DMS79 (cell line): ENCODE measurements around the gene ACTR1A.
"Not testable (repeated sequence)": the region's sequence is repeated elsewhere in the genome, so short reads cannot be mapped to it uniquely, and the experiment has no call there.

ENCODE experiments used
- DNase-seq: peaks from one replicate; lab custom pipeline; 2025; lab: John Stamatoyannopoulos, UW

ACTR1A gene

DNA sequence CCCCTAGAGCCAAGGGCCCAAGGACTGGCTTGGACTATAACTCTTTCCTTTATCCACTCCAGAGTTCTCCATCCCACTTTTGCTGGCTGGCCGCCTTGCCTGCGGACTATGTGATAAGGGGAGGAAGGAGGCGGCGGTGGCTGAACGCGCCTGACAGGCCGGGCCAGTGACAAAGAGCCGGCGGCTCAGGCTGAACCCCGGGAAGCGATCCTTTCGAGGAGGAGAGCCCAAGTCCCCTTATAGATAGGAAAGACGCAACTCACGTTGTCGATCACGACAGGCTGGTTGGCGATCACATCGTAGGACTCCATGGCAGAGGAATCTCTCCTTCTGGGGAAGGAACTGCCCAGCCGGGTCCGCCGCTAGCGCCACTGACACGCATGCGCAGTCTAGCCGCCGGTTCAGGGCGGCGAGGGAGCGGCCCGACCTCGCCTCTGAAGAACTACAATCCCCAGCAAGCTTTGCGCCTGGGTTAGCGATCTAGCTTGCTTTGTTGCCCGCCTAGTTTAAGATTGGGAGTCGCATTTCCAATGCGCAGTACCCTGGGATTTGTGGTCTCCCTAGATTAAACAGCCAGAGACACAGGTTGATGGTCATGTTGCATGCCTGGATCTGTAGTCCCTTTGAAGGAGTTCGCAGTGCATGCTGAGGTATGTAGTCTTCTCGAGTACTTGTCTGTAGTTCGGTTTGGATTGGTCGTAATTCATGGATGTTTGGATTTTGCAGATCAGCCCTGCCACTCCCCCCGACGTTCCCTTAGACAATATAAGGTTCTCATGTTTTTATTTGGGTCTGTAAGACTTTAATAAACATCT, at the start of gene ACTR1A:
ACTR1A (minus strand) TSS at position 376 of the 815 bp plus-strand sequence; CDS start at position 311, 65 bp downstream.
- DNase-seq, result peak; percentile 94

DNA sequence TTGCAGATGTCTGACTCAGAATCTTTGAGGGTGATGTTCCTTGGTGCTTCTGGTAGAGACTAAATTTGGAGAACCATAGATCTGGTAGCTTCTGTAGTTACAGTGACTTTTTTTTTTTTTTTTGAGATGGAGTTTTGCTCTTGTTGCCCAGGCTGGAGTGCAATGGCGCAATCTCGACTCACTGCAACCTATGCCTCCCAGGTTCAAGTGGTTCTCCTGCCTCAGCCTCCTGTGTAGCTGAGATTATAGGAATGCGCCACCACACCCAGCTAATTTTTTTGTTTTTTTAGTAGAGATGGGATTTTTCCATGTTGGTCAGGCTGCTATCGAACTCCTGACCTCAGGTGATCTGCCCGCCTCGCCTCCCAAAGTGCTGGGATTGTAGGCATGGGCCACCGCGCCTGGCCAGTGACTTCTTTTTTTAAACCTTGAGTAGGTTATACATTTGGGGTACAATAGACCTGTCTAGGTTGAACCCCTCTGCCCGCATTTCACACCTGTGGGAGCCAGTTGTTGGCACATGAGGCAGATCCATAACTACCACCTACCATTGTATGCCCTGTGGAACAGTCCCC, 48.2 kb upstream of the ACTR1A start:
- DNase-seq, result no peak

DNA sequence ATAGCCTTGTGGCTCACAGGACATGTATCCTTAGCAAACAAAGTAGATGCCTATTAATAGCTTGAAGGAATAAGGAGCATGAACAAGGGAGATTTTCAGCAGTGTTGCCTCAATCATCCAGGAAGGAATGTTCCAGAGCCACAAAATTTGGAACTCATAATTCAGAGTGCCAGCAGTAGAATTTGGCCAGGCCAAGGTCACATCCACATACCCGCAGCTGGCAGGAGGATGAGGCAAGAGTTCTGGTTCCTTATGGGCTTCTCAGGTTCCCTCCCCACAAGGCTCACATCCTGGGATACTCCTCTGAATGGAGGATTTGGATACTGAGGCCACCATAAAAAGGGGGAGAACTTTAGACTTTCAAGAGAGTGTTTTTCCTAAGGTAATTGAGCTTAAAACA, 47.0 kb upstream of the ACTR1A start:
- DNase-seq, result no peak

DNA sequence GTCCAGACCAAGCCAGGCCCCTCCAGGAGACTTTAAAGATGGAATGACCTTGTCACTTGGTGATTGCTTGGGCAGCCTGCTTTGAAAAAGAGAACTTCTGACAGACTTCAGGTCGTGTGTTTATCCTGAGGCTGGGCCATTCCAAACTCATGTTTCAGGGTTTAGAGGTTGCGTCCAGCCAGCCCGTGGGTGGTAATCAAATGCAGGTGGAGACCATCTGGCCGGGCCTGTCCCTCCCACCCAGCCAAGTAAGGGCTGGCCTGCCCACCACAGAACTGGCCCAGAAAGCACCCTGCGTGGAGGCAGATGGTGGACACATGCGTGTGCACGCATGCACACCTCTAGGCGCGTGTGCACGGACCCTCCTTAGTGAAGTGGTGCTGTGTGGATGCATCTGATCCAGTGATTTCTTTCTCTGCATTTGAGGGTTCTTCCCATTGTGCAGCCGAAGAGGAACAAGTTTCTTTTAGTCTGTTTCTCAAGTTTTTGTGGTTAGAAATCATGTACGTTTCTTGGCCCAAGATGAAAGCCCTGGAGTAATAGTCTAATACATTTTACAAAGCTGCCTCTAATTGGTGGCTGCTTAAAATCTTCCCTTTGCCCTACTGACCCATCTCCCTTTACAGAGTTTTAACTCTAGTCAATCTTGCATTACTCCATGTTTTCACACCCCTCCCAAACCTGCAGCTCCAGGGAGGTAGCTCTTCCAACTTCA, 44.3 kb upstream of the ACTR1A start:
- no peak for DNase-seq

DNA sequence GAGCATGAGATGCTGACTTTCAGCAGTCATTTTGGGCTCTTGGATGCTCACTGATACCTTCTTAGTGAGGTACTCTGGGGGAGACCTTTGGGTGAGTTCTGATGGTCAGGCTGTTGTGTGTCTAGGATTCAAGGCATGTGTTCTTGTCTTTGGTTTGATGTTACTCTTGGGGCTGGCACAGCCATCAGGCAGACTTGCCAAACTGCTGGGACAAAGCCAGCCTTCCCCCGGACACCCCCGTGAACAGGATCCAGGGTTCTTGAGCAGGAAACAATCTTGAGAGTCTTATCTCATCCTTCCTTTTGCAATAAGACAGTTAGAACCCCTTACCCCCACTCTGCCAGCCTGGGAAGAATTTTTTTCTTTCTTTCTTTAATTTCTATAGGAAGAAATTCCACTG, 43.5 kb upstream of the ACTR1A start:
- no peak for DNase-seq

DNA sequence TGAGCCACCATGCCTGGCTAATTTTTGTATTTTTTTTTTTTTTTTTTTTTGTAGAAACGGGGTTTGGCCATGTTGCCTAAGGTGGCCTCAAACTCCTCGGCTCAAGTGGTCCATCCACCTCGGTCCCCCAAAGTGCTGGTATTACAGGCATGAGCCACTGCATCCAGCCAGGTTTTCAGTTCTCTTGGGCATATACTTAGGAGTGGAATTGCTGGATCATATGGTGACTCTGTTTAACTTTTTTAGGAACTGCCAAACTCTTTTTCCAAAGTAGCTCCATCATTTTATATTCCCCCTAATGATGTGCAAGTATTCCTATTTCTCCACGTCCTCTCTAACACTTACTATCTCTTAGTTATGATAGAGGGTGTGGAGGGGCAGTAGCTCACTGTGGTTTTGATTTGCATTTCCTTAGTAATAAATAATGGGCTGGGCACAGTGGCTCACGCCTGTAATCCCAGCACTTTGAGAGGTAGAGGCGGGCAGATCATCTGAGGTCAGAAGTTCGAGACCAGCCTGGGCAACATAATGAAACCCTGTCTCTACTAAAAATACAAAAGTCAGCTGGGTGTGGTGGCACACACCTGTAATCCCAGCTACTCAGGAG, 42.9 kb upstream of the ACTR1A start:
- DNase-seq, result no peak

DNA sequence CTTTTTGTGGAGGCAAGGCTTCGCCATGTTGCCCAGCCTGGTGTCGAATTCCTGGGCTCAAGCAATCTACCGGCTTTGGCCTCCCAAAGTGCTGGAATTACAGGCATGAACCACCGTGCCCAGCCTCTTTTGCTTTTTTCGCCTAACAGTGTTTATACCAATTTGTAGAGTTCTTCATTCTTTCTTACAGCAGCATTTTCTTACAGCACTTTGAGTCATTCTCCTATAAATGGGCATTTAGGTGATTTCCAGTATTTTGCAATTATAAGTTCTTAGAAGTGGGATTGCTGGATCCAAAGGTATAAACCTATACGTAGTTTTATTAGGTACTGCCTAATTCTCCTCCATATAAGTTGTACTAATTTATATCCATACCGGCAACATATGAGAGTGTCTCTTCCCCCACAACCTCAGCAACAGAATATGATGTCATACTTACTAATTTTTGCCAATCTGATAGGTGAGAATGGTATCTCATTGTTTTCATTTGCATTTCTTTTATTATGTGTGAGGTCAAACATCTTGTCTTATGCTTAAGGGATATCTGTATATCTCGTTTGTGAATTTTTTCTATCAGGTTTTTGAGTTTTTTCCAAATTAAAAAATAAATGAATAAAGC, 40.4 kb upstream of the ACTR1A start:
- DNase-seq, result no peak

DNA sequence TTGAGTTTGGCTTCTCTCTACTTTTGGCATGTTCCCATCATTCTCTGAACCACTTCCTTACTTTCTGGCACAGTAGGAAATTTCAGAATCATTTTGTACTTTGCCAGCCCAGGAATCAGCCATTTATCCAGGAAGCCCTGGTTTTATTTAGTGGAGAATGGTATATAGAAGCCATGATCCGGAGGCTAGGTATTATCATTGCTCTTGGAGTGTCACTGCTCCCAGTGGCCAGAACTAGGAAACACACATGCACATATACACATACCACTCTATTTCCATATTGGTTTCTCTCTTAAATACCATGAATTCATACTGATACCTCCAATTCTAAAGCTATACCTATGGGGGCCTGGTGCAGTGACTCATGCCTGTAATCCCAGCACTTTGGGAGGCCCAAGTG, 37.5 kb upstream of the ACTR1A start:
- DNase-seq, result no peak

DNA sequence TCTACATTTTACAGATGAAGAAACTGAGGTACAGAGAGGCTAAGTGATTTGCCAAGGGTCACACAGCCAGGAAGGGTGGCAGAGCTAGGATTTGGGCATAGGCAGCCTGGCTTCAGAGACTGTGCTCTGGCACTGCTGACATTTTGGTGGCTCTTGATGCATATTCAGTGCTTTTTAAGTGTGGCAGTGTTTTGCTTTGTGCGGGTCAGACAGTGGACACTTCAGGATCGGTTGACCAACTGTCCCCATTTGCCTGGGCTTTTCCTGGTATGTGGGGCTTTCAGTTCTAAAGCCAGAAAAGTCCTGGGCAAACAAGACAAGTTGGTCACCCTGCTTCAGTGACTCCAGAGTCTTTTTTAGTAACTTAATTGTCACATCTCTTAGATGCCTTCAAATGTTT, 36.3 kb upstream of the ACTR1A start:
- no peak for DNase-seq

DNA sequence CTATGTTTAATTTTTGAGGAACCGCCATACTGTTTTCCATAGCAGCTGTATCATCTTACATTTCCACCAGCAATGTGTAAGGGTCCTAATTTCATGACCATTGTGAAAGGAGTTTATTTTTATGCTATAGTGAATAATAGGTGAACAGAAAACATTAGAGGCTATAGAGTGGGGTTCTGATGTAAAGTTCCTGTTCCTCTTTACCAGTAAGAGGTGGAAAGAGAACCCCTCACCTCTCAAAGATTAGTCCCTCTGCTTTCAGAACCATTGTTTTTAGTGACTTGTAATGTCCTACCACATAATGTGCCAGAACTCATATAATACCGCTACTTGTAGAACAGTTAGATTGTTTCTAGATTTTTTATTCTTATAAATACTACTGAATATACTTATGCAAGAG, 35.4 kb upstream of the ACTR1A start:
- DNase-seq, result no peak

DNA sequence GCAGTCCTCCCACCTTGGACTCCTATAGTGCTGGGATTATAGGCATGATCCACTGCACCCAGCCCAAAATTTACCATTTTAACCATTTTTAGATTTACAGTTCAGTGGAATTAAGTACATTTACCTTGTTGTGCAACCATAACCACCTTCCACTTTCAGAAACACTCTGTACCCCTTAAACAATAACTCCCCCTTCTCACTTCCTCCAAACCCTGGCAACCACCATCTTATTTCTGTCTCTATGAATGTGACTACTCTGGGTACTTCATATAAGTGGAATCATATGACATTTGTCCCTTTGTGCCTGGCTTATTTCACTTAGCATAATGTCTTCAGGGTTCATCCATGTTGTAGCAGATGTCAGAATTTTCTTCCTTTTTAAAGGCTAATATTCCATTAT, 34.9 kb upstream of the ACTR1A start:
- no peak for DNase-seq

DNA sequence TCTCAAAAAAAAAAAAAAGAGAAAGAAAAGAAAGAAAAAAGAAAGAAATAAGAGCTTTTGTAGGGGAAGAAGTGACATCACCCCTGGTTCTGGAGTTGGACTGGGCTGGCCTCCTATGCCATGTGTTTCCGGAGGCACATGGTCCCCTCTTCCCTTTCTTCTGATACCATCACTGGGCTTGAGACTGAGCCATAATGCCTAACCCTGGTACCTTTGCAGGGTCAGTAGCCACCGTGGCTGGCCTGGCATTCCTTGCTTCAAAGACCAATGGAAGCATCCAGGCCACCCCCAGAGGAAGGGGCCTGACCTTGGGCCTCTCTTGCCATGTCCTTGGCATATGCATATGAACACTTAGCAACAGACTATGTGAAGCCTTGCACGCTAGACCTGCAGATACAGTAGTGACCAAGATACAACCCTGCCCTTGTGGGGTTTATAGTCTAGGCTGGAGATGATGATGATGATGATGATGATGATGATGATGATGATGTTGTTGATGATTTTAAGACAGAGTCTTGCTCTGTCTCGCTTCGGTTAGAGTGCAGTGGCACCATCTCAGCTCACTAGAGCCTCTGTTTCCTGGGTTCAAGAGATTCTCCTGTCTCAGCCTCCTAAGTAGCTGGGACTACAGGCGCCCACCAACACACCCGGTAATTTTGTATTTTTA, 33.1 kb upstream of the ACTR1A start:
- no peak for DNase-seq

DNA sequence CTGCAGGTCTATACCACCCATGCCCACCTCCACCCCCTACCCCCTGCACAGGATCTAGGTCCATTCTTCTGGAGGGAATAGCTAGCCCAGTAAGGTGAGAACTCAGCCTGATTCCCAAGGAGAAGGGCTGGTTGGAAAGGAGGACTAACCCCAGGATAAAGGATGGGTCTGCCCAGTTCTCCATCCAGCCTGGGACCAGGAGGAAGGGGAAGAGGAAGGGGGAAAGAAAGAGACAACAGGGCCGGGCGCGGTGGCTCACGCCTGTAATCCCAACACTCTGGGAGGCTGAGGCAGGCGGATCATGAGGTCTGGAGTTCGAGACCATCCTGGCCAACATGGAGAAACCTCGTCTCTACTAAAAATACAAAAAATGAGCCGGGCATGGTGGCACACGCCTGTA, 32.5 kb upstream of the ACTR1A start:
- not testable (repeated sequence) for DNase-seq

DNA sequence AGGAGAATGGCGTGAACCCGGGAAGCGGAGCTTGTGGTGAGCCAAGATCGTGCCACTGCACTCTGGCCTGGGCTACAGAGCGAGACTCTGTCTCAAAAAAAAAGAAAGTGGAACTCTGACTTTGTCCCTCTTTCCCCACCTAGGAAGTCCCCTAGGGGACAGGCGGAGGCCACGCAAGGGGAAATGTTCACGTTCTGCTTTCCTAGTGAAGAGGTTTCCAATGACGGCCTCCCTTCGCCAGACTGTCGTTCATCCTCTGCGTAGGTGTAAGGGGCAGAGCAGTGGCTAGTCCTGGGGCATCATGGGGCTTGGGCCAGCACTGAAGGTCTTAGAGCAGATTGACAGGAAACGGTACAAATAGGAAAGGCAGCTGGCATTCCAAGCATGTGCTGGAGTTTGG, 31.8 kb upstream of the ACTR1A start:
- no peak for DNase-seq

DNA sequence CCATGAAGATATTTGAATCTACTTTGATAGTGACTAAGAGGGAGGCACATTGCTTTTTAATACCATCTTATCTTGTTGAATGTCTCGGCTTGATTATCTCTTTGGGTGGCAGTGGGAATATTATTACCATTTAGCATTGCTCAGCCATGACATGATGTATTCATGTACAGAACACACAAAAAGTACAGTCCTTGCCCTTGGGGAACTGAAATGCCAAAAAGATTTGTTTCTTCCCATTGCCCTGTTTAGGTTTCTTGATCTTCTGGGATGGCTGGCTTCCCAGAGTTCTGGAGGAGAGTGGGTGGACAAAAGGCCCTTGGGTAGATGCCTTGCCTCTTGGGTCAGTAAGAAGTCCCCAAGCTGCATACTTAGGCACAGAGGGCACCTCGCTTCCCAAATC, 25.0 kb upstream of the ACTR1A start:
- no peak for DNase-seq

DNA sequence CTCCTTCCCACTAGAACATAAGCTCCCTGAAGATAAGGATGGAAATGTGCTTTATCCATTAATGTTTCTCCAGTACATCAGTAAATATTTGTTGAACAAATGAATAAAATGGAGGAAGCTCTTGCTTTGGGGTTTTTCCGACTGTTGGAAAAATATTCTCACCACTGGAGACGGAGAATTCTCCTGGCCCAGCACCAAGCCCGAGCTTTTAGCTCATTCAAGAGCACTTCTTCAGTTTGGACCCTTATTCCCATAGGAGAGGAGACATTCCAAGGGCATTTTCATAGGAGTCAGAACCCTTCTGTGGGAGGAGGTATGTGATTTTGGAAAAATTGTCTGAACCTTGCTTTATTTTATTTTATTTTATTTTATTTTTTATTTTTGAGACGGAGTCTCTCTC, 22.2 kb upstream of the ACTR1A start:
- DNase-seq, result no peak

DNA sequence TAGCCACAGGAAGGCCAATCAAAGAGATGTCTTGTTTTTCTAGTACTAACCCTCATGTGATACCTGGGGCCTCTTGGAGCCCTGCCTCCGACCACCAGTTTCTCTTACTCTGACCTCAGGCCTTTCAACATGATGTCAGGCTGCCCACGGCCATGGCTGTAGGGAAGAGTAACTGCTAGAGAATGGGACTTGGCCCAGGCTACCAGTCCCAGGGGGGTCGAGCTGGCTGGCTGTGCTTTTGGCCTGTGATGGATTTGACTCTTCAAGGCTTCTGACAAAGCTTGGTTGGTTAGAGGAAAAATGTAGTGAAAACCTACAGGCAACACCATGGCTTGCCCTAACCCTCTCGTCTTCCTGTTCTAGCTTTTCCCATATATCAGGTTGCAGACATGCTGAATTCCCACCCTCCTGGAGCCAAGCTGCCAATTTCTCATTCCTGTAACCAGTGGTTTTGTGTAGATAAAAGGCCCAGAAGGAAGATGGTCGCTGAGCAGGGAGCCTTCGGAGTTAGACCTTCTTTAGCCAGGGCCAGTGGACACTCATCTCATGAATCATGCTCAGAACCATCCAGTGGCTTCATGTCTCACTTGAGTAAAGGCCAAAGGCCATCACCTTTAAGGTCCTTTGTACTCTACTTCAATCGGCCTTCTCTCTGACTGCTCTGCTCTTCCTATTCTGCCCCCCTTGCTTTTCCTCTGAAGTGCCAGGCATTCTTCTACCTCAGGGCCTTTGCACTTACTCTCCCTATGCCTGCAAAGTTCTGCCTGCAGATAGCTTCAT, 20.9 kb upstream of the ACTR1A start:
- no peak for DNase-seq

DNA sequence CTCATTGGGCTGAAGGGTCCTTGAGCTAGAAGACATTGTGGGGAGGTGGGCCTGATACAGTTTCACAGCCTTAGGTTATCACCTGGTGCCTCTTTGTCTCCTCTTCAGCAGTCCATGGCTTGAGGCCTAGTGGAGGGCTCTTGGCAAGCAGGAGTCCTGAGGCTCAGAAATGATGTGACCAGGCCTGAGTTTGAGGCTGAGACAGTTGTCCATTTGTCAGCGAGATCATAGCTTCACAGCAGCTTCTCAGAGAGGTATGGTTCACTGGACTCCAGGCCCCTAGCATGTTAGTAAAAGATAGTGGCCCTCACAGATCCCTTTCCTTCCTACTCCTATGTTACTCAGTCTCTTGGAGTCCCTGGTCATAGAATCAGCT, 20.4 kb upstream of the ACTR1A start:
- no peak for DNase-seq

DNA sequence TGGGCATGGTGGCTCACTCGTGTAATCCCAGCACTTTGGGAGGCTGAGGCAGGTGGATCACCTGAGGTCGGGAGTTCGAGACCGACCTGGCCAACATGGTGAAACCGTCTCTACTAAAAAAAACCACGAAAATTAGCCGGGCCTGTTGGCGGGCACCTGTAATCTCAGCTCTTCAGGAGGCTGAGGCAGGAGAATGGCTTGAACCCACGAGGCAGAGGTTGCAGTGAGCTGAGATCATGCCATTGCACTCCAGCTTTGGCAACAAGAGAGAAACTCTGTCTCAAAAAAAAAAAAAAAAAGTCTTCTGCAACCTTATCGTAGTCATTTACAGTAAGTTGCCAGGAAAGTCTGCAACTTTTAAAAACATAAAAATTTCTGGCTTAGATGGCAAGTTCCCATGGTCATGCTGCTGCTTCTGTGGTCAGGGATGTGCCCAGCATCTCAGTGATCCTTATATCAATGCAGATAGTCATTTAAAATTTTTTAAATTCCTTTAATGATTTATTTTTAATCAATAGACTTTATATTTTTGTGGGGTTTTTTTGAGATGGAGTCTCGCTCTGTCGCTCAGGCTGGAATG, 16.8 kb upstream of the ACTR1A start:
- no peak for DNase-seq

DNA sequence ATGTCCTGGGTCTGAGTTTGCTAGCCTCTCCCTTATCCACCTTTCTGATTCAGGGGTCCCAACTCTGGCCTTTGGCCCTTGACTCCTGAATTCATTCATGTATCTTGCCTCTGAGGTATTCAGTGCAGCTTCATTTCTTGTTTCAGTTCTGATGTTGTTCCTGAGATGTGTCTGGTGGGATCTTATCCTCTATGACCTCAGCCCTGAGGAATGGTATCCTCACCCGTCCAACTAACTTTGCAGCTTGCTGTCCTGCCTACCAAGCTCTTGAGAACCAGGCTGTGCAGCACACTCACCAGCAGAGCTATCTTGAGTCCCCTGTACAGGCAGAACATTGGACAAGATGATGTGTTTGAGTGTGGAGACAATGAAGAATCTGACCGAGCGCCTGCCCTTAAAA, 15.0 kb upstream of the ACTR1A start:
- no peak for DNase-seq

DNA sequence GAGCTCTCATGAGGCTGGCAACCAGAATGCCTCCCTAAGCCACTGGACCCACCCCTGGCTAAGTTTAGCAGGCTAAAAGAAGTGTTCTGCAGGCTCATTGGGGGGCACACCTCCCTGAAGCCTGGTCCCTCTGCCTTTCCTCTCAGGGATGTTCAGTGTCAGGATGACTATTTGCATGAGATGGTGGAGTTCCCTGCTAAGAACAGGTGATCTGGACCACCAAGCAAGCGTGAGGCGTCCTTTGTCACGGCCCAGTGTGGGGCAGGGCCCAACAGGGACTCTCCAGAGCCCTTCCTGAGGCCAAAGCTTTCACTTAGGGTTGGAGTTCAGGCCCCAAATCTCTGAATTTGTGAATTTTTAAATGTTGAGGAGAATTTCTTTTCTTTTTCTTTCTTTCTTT, 13.2 kb upstream of the ACTR1A start:
- no peak for DNase-seq
